Duodenal mucosa (tissue), 2 donors: ENCODE data around the gene RBM12.

Source experiments
- H3K27ac ChIP-seq: one replicate; pipeline ENCODE4 v1.7.0; 2013; ENCODE audit warnings: low read depth, low read length
- H3K27me3 ChIP-seq, 2 donors: one replicate each; pipeline ENCODE4 v1.7.0; 2013; ENCODE audit warnings: low read length in 2 of 2, control low read depth in 1 of 2; ENCODE audit not compliant: insufficient read depth in 2 of 2, control insufficient read depth in 1 of 2
- H3K36me3 ChIP-seq, 2 donors: one replicate each; pipeline ENCODE4 v1.7.0; 2013; ENCODE audit warnings: low read length in 2 of 2, control low read depth in 1 of 2; ENCODE audit not compliant: insufficient read depth in 2 of 2, control insufficient read depth in 1 of 2
- H3K4me1 ChIP-seq, 2 donors: one replicate each; pipeline ENCODE4 v1.7.0; 2013; ENCODE audit warnings: low read length in 2 of 2, control low read depth in 1 of 2; ENCODE audit not compliant: insufficient read depth in 2 of 2, control insufficient read depth in 1 of 2
- H3K4me3 ChIP-seq, 2 donors: one replicate each; pipeline ENCODE4 v1.7.0; 2013; ENCODE audit warnings: low read length in 2 of 2, low read depth in 1 of 2
- H3K9ac ChIP-seq, 2 donors: one replicate each; pipeline ENCODE4 v1.7.0; 2013; ENCODE audit warnings: low read length in 2 of 2, low read depth in 1 of 2
- H3K9me3 ChIP-seq, 2 donors: one replicate each; pipeline ENCODE4 v1.7.0; 2013; ENCODE audit warnings: low read length in 2 of 2, control low read depth in 1 of 2; ENCODE audit not compliant: control insufficient read depth in 1 of 2

Gene RBM12

GRCh38 chr20:35653893-35654292 lies 10.8 kb downstream of the RBM12 start:
- Histone ChIP-seq H3K27me3 (no peaks in the 10 kb centered on the region), H3K9ac (no peak overlapping the region), H3K27ac (no peak overlapping the region), H3K36me3 (peaks cover 12 to 33% of the 10 kb centered on the region in 2 donors), H3K4me1 (peaks cover 4 to 12% of the 10 kb centered on the region in 2 donors), H3K9me3 (no peaks in the 10 kb centered on the region), H3K4me3 (no peak overlapping the region)

- Histone ChIP-seq H3K9ac (no peak overlapping the region), H3K27ac (no peak overlapping the region), H3K4me1 (peaks cover 0 to 12% of the 10 kb centered on the region in 2 donors), H3K27me3 (no peaks in the 10 kb centered on the region), H3K9me3 (no peaks in the 10 kb centered on the region), H3K36me3 (peaks cover 12 to 33% of the 10 kb centered on the region in 2 donors), H3K4me3 (no peak overlapping the region)
Measured at GRCh38 chr20:35653430-35653734, 11.3 kb downstream of the RBM12 start.

GRCh38 chr20:35652641-35653429 lies 11.9 kb downstream of the RBM12 start:
- Histone ChIP-seq H3K9ac (no peak overlapping the region), H3K27ac (no peak overlapping the region), H3K4me3 (no peak overlapping the region), H3K9me3 (no peaks in the 10 kb centered on the region), H3K4me1 (peaks cover 0 to 12% of the 10 kb centered on the region in 2 donors), H3K36me3 (peaks cover 12 to 33% of the 10 kb centered on the region in 2 donors), H3K27me3 (no peaks in the 10 kb centered on the region)

GRCh38 chr20:35651958-35652357 lies 12.7 kb downstream of the RBM12 start:
- Histone ChIP-seq H3K27ac (no peak overlapping the region), H3K9ac (no peak overlapping the region), H3K27me3 (no peaks in the 10 kb centered on the region), H3K4me3 (no peak overlapping the region), H3K9me3 (no peaks in the 10 kb centered on the region), H3K4me1 (peaks cover 0 to 6% of the 10 kb centered on the region in 2 donors), H3K36me3 (peaks cover 12 to 33% of the 10 kb centered on the region in 2 donors)

GRCh38 chr20:35650632-35651031 lies 14.1 kb downstream of the RBM12 start:
- no peaks in the 10 kb centered on the region for H3K27me3 ChIP-seq
- H3K9me3 ChIP-seq, result no peaks in the 10 kb centered on the region
- H3K4me1 ChIP-seq, result peaks cover 0 to 5% of the 10 kb centered on the region in 2 donors
- H3K36me3 ChIP-seq, result peaks cover 12 to 33% of the 10 kb centered on the region in 2 donors
- no peak overlapping the region for H3K4me3 ChIP-seq
- H3K9ac ChIP-seq, result no peak overlapping the region
- no peak overlapping the region for H3K27ac ChIP-seq

- H3K27ac ChIP-seq, result no peak overlapping the region
- H3K4me1 ChIP-seq, result peaks cover 0 to 5% of the 10 kb centered on the region in 2 donors
- no peak overlapping the region for H3K9ac ChIP-seq
- no peaks in the 10 kb centered on the region for H3K27me3 ChIP-seq
- peaks cover 0 to 18% of the 10 kb centered on the region in 2 donors for H3K36me3 ChIP-seq
- H3K9me3 ChIP-seq, result no peaks in the 10 kb centered on the region
- no peak overlapping the region for H3K4me3 ChIP-seq
Measured at GRCh38 chr20:35648836-35649235, 15.9 kb downstream of the RBM12 start.

GRCh38 chr20:35644806-35645205 lies 19.9 kb downstream of the RBM12 start:
- no peaks in the 10 kb centered on the region for H3K9me3 ChIP-seq
- H3K27ac ChIP-seq, result no peak overlapping the region
- no peak overlapping the region for H3K9ac ChIP-seq
- no peaks in the 10 kb centered on the region for H3K36me3 ChIP-seq
- no peaks in the 10 kb centered on the region for H3K4me1 ChIP-seq
- H3K4me3 ChIP-seq, result no peak overlapping the region
- no peaks in the 10 kb centered on the region for H3K27me3 ChIP-seq

GRCh38 chr20:35643045-35643444 lies 21.7 kb downstream of the RBM12 start:
- Histone ChIP-seq H3K9me3 (no peaks in the 10 kb centered on the region), H3K36me3 (no peaks in the 10 kb centered on the region), H3K27ac (no peak overlapping the region), H3K9ac (no peak overlapping the region), H3K27me3 (no peaks in the 10 kb centered on the region), H3K4me1 (no peaks in the 10 kb centered on the region), H3K4me3 (no peak overlapping the region)

GRCh38 chr20:35641743-35642142 lies 23.0 kb downstream of the RBM12 start:
- H3K27me3 ChIP-seq, result no peaks in the 10 kb centered on the region
- no peaks in the 10 kb centered on the region for H3K4me1 ChIP-seq
- no peak overlapping the region for H3K4me3 ChIP-seq
- no peaks in the 10 kb centered on the region for H3K9me3 ChIP-seq
- H3K27ac ChIP-seq, result no peak overlapping the region
- H3K36me3 ChIP-seq, result no peaks in the 10 kb centered on the region
- no peak overlapping the region for H3K9ac ChIP-seq

GRCh38 chr20:35640724-35641123 lies 24.0 kb downstream of the RBM12 start:
- Histone ChIP-seq H3K27me3 (no peaks in the 10 kb centered on the region), H3K27ac (no peak overlapping the region), H3K9me3 (no peaks in the 10 kb centered on the region), H3K4me3 (no peak overlapping the region), H3K9ac (no peak overlapping the region), H3K36me3 (no peaks in the 10 kb centered on the region), H3K4me1 (no peaks in the 10 kb centered on the region)
